ENCODE results near the gene AQP3. TPM values are rescaled to one million over a fixed set of nuclear protein-coding genes. Genes with fewer than 3 reads are reported as not detected.

The AQP3 gene
- total and polyA plus RNA-seq, 2 of the 4 experiments (the other 2 are of a cell fraction): 3.8 to 12.2 TPM

GRCh38 chr9:33475357-33475756, 28.0 kb upstream of the AQP3 start:
- Histone ChIP-seq H2BK5ac (ENCODE audit: low read depth, low read length, poor library complexity, severe bottlenecking) (no peak overlapping the region), H4K8ac (ENCODE audit: low read depth in 2 of 2, low read length in 2 of 2) (0 out of 4 replicates have a peak overlapping the region, but pooled peaks of 1 of the 2 experiments have one; percentile 69), H3K4me2 (ENCODE audit: low read depth, low read length) (no peak overlapping the region), H3K4me1 (ENCODE audit: control insufficient read depth, insufficient read depth, low read length) (peaks cover 3% of the 10 kb centered on the region; the same call in 1 of the 2 replicates), H2AFZ (replicated peaks; ENCODE audit: low read length, poor library complexity) (no peak overlapping the region), H3K9me1 (ENCODE audit: insufficient read depth, low read length) (peaks cover 10% of the 10 kb centered on the region; the same call in 1 of the 2 replicates), H4K91ac (ENCODE audit: insufficient read depth, low read depth, low read length) (no peak overlapping the region), H4K20me1 (ENCODE audit: insufficient read depth, low read length) (peaks cover 8% of the 10 kb centered on the region; the same call in 1 of the 2 replicates), H3K36me3 (ENCODE audit: control insufficient read depth, insufficient read depth, low read length) (peaks cover 13% of the 10 kb centered on the region), H3K14ac (replicated peaks; ENCODE audit: low read depth, low read length) (no peak overlapping the region), H3K9me3 (ENCODE audit: control insufficient read depth, insufficient read depth, low read length) (no peaks in the 10 kb centered on the region), H2BK20ac (ENCODE audit: low read depth, low read length) (no peak overlapping the region), H2AK9ac (replicated peaks; ENCODE audit: low read depth, low read length, poor library complexity) (no peak overlapping the region), H3K4ac (ENCODE audit: low read depth, low read length) (peak overlapping the region; percentile 18; the same call in 1 of the 2 replicates), H2BK15ac (ENCODE audit: low read depth, low read length) (no peak overlapping the region), H3K9ac (ENCODE audit: low read depth, low read length) (no peak overlapping the region), H3K56ac (ENCODE audit: extremely low read depth, insufficient read depth, low read length) (no peak overlapping the region), H3K18ac (ENCODE audit: low read depth, low read length) (no peak overlapping the region), H3K23ac (ENCODE audit: low read depth, low read length) (no peak overlapping the region), H3K27me3 (ENCODE audit: control insufficient read depth, insufficient read depth, low read length) (no peaks in the 10 kb centered on the region), H2BK120ac (ENCODE audit: low read depth, low read length) (no peak overlapping the region), H3K4me3 (ENCODE audit: insufficient read depth, low read depth, low read length) (no peak overlapping the region), H3K27ac (ENCODE audit: insufficient read depth, low read length) (no peak overlapping the region), H3K79me1 (ENCODE audit: low read depth in 1 of 2, low read length in 2 of 2) (peaks cover 10 to 39% of the 10 kb centered on the region in 2 experiments; a peak in 3 of 4 replicates), H4K5ac (ENCODE audit: low read depth, low read length) (no peak overlapping the region), H2AK5ac (ENCODE audit: low read depth, low read length) (peak overlapping the region; percentile 32; the same call in 1 of the 2 replicates)
- in situ Hi-C loops (cut with MboI; ENCODE audit: low sequenced_read_pairs): no loop called here
- DNase-seq (no peak), ATAC-seq (ENCODE audit: low read depth) (no peak)
- POLR2A ChIA-PET (ENCODE audit: unreplicated experiment): no interaction called here
- dilution Hi-C loops (cut with HindIII; ENCODE audit: low sequenced_read_pairs, unreplicated experiment): no loop called here
- CTCF ChIA-PET: interaction anchor here (0.8 to 1.8 kb wide), 2 partner anchors 9 to 436 kb away, joined by 3 to 5 read pairs; no protein-coding TSS in a partner anchor
- BruUV-seq (replicated peaks): no TSS peak
- WGBS, 2 experiments (ENCODE audit: extremely low coverage in 2 of 2, insufficient read length in 1 of 2): no CpG with 5 or more reads among the region's 1 CpG
- intact Hi-C loops (cut with micrococcal nuclease): no loop called here
- TF ChIP-seq CEBPB (IDR thresholded peaks at IDR 0.05; ENCODE audit: low read depth, low read length) (no peak), RCOR1 (IDR thresholded peaks at IDR 0.05; ENCODE audit: insufficient replicate concordance, low read length) (no peak), SMC3 (IDR thresholded peaks at IDR 0.05; ENCODE audit: low read depth, low read length) (no peak), ELK1 (IDR thresholded peaks at IDR 0.05; ENCODE audit: borderline replicate concordance, low read depth, low read length) (no peak), CTCF (conservative IDR thresholded peaks at IDR 0.05; ENCODE audit: low read depth, low read length) (no peak), MAFK (IDR thresholded peaks at IDR 0.05; ENCODE audit: low read depth, low read length) (no peak), RAD21 (IDR thresholded peaks at IDR 0.05; ENCODE audit: low read length) (no peak), POLR2A (IDR thresholded peaks at IDR 0.05; ENCODE audit: low read depth, low read length) (no peak), RFX5 (IDR thresholded peaks at IDR 0.05; ENCODE audit: low read depth, low read length) (no peak), CHD1 (IDR thresholded peaks at IDR 0.05; ENCODE audit: low read depth, low read length) (no peak), MAZ (IDR thresholded peaks at IDR 0.05; ENCODE audit: borderline replicate concordance, low read depth, low read length) (no peak), MXI1 (IDR thresholded peaks at IDR 0.05; ENCODE audit: borderline replicate concordance, low read depth, low read length) (no peak)
